ENCODE data around the gene PCBD2. TPM values are rescaled to one million over a fixed set of nuclear protein-coding genes. Genes with fewer than 3 reads are reported as not detected.
"Not testable (repeated sequence)": the region's sequence is repeated elsewhere in the genome, so short reads cannot be mapped to it uniquely, and the experiment has no call there.

Gene PCBD2
- total RNA-seq, 1 donor from 2014 or later = 21.2 TPM

DNA sequence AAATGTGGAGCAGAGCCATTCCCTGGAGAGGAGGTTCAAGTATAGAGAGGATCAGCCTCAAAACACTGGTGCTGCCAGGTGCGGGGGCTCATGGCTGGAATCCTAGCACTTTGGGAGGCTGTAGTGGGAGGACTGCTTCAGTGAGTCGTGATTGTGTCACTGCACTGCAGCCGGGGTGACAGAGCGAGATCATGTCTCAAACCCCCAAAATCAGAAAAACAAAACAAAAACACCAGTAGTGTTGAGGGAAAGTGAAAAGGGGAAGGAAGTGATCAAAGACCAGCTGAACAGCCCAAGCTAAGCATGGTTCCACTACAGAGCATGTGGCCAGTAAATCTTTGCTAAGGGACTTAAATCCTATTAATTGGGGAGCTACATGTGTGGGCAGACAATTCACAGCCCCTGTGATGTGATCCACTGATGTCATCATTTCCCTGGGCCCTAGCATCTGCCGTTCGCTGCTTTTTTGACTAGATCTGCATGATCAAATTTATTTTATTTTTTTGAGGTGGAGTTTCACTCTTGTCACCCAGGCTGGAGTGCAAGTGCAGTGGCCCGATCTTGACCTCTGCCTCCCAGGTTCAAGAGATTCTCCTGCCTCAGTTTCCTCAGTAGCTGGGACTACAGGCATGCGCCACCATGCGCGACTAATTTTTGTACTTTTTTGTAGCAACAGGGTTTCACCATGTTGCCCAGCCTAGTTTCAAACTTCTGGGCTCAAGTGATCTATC is 2.7 kb upstream of the PCBD2 start:
- intact Hi-C loops (cut with DNase I) = no loop called here
- DNase-seq (ENCODE audit: low spot score) = no peak

DNA sequence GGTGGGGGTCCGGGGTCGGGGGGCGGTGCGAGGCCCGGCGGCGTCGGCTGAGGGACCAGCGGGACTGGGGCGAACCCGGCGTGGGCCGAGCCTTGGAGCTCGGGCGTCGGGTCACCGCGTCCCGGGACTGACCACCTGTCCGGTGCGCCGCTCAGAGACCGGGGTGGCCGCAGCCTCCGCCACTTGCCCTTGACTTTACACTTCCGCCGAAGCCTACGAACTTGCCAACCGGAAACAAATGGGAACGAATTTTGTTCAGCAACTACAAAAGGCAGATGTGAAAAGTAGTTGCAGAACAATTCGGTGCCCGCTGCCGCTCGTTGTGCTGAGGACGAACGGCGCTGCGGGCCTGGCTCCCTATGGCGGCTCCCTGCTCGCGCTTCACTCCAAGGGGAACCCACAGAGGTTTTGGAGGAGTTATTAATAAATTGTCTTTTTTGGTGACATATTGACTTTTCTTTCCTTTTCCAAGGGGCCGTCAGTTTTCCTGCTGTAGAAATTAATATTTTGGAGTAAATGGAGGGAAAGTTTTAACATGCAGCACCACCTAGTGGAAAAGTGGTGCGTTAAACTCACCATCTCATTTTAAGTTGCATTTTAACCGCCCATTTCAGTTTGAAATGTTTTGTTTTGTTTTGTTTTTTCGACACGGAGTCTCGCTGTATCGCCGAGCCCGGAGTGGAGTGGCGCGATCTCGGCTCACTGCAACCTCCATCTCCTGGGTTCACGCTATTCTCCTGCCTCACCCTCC is 490 bp downstream of the PCBD2 start:
- intact Hi-C loops (cut with DNase I) = loop anchor here (1.0 kb wide), 1 partner anchor 167 kb away; the partner anchor contains the start of gene CAMLG
- no peak for DNase-seq (ENCODE audit: low spot score)

DNA sequence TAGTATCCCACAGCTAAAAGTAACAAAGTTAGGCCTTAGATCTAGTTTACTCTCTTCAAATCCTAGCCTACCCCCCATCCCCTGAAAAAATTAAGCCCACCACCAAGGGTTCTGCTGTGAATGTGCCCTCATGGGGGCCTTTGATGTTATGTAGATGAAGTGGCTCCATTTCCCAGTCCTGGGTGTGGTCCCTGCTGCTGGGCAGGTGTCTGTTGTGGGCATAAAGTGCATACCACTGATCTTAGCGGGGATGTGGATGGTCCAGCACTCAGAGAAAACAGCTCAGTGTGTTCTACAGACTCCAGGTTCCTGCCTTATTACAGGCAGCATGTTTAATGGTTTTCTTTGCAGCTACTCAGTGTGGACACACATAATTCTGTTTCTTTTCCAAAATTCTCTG is 1.9 kb downstream of the PCBD2 start:
- no peak for DNase-seq (ENCODE audit: low spot score)
- intact Hi-C loops (cut with DNase I) = no loop called here

GRCh38 chr5:134910752-134911151 is 5.8 kb downstream of the PCBD2 start:
- not testable (repeated sequence) for DNase-seq (ENCODE audit: low spot score)
- intact Hi-C loops (cut with DNase I) = loop anchor here (10.0 kb wide), 1 partner anchor 284 kb away; no protein-coding TSS in a partner anchor

GRCh38 chr5:134911285-134912206 is 6.6 kb downstream of the PCBD2 start:
- intact Hi-C loops (cut with DNase I) = loop anchor here (10.0 kb wide), 1 partner anchor 283 kb away; no protein-coding TSS in a partner anchor

DNA sequence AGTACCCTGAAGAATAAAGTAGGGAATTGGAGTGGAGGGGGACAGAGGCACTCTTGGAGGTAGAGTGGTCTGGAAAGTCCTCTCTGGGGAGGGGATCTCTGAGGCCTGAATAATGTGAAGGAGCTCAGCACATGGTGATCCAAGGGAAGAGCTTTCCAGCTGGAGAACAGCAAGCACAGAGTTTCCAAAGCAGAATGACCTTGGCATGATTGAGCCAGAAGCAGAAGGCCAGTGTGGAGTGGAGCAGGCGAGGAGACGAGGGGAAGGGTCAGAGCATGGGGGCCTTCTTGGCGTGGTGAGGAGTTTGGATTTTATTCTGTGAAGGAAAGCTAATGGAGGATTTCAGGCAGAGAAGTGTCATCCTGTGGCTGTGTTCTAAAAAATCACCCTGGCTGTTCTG is 8.3 kb downstream of the PCBD2 start:
- intact Hi-C loops (cut with DNase I) = loop anchor here (10.0 kb wide), 1 partner anchor 282 kb away; no protein-coding TSS in a partner anchor
- no peak for DNase-seq (ENCODE audit: low spot score)

More at GRCh38 chr5:134911285-134912206, 6.6 kb downstream of the PCBD2 start:
- DNase-seq (ENCODE audit: low spot score) = no peak

DNA sequence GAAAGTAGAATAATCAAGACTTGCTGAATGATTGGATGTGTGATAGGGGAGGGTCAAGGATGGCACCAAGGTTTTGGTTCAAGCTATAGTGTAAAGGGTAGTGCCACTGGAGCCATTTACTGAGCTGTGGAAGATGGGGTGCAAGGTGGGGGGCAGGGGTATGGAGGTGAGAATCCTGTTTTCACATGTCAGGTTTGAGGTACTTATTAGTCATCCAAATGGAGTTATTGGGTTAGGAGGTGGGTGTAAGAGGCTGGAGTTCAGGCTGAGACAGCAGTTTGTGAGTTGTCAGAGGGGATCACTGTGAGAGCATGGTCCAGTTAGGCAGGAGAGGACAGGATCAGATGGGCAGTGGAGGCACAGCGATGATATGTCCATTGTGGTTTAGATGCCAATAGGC is 8.9 kb downstream of the PCBD2 start:
- DNase-seq (ENCODE audit: low spot score) = no peak
- intact Hi-C loops (cut with DNase I) = loop anchor here (10.0 kb wide), 1 partner anchor 281 kb away; no protein-coding TSS in a partner anchor

DNA sequence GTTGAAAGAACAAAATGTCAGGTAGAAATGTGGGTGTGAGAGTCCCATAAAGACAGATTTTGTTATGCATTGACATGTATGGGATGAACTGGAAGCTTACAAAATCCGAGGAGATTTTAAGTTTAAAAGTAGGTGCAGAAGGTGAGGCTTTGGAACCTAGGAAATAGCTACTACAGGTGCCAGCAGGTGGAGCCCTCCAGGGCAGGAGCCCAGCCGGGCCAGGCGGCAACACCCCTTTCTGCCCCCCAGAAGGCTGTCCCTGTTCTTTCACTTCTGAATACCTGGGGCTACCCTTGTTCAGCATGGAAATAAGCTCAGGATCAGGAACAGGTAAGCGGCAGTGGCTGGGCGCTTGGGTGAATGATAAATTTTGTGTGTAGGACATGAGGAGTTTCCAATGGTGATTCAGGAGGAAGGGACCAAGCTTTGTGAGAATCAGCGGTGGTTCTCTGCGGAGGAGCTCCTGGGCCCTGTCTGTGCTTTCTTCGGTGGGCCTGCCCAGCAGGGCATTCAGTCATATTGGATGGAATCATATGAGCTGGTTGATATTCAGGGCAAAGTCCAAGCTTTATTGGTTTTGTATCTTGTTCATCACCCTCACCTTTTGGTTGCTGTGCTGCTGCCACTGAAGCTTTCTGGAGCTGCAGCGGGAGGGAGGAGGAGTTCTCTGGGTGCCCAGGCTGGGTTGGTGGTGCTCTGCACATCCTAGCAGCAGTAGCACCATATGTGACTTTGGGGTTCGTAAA is 12.3 kb downstream of the PCBD2 start:
- intact Hi-C loops (cut with DNase I) = loop anchor here (10.0 kb wide), 1 partner anchor 278 kb away; no protein-coding TSS in a partner anchor
- no peak for DNase-seq (ENCODE audit: low spot score)

DNA sequence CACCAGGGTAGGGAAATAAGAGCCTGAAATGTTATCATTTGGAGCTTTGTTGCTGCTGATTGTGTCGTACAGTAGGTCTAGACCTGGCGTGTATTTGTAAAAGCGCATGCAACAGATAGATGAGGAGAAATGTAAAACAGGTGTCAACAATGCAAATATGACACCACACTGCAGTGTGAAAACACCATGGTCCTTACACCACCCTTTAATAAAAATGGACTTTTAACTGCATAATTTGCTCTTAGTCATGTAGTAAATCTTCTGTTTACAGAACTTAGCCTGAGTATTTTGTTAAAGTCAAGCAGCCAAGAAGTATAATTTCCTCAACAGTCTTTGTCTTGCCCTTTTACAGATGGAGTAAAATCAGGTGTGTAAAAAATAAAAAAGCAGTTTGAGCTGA is 13.9 kb downstream of the PCBD2 start:
- DNase-seq (ENCODE audit: low spot score) = no peak
- intact Hi-C loops (cut with DNase I) = loop anchor here (10.0 kb wide), 1 partner anchor 276 kb away; no protein-coding TSS in a partner anchor

- DNase-seq (ENCODE audit: low spot score) = no peak
- intact Hi-C loops (cut with DNase I) = no loop called here
Measured at GRCh38 chr5:134920848-134921575, 16.1 kb downstream of the PCBD2 start.

- intact Hi-C loops (cut with DNase I) = no loop called here
- DNase-seq (ENCODE audit: low spot score) = no peak
Measured at GRCh38 chr5:134932508-134932907, 27.6 kb downstream of the PCBD2 start.

DNA sequence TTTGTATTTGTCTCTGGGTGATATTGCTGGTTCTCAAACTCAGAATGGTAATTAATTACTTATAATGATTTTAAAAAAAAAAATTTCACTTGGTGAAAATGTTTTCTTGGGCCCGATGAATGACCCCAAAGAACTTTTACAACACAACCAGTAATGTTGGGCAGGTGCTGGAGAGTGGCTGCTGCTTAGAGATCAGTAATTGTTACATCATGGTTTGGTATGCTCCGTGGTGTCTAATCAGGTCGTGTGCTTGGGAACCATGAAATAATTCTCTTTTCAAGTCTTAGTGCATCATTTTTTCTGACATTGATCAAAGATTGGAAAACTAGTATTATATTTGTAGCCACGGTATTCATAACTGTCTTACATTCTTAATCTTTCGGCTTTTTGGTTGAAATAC is 29.3 kb downstream of the PCBD2 start:
- DNase-seq (ENCODE audit: low spot score) = no peak
- intact Hi-C loops (cut with DNase I) = no loop called here

GRCh38 chr5:134935711-134936602 is 31.0 kb downstream of the PCBD2 start:
- no peak for DNase-seq (ENCODE audit: low spot score)
- intact Hi-C loops (cut with DNase I) = no loop called here

GRCh38 chr5:134937526-134937925 is 32.6 kb downstream of the PCBD2 start:
- DNase-seq (ENCODE audit: low spot score) = no peak
- intact Hi-C loops (cut with DNase I) = no loop called here

DNA sequence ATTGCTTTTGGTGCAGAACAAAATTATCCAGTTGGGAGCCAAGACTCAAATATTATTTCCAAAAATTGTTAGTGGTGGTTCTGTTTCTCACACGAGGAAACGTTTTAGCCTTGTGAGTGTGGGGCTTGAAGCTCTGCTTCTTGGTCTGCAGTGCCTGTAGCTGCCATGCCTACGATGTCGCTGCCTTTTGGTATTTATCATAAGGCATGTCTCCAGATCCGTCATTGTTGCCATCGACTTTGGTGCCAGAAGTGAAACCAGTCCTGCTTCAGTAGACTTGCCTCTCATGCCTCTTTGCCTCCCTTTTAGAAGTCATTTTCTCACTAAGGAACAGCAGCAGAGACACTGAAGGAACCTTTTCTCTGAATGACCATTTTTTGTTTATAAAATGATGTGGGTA is 33.1 kb downstream of the PCBD2 start:
- no peak for DNase-seq (ENCODE audit: low spot score)
- intact Hi-C loops (cut with DNase I) = no loop called here

DNA sequence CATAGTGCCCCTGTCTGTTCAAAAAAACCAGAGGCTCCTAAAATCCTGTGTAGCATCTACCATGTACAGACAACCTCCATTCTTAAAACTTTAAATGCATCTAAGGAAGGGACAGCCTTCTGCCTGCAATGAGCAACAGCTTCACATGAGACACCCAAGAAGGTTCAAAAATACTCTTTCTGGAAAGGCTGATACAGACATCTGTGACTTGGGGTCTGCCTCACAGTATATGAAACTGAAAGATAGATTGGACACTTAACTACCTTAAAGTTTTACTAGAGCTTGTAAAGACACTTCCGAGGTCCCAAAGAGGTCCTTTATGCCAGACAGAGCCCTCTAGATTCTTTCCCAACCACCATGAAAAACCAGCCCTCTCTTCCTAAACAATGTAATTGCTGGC is 34.6 kb downstream of the PCBD2 start:
- intact Hi-C loops (cut with DNase I) = no loop called here
- no peak for DNase-seq (ENCODE audit: low spot score)

GRCh38 chr5:134943547-134943946 is 38.6 kb downstream of the PCBD2 start:
- intact Hi-C loops (cut with DNase I) = loop anchor here (10.0 kb wide), 1 partner anchor 251 kb away; no protein-coding TSS in a partner anchor
- DNase-seq (ENCODE audit: low spot score) = no peak
